Muscle of leg (tissue), 11 donors: ENCODE data around the gene ITGA11. TPM values are rescaled to one million over a fixed set of nuclear protein-coding genes. Genes with fewer than 3 reads are reported as not detected.

Experiments
- DNase-seq: peaks from one replicate; pipeline ENCODE4 v3.0.0; 2013
- H3K27ac ChIP-seq: one replicate; pipeline ENCODE4 v1.5.1; 2013; ENCODE audit warnings: mild to moderate bottlenecking, low read length, control low read depth
- H3K27me3 ChIP-seq: one replicate; pipeline ENCODE4 v1.6.1; 2013; ENCODE audit warnings: low read length; ENCODE audit not compliant: control insufficient read depth, insufficient read depth
- H3K36me3 ChIP-seq: one replicate; pipeline ENCODE4 v1.6.1; 2013; ENCODE audit warnings: low read length; ENCODE audit not compliant: control insufficient read depth, insufficient read depth
- H3K4me1 ChIP-seq: one replicate; pipeline ENCODE4 v1.6.1; 2013; ENCODE audit warnings: low read length; ENCODE audit not compliant: control insufficient read depth, insufficient read depth
- H3K4me3 ChIP-seq: one replicate; pipeline ENCODE4 v1.5.1; 2013; ENCODE audit warnings: low read length, control low read depth
- H3K9me3 ChIP-seq: replicated peaks from 2 replicates; pipeline ENCODE4 v1.6.1; 2013; ENCODE audit warnings: low read depth, low read length; ENCODE audit not compliant: control insufficient read depth
- WGBS: methylation state at CpG from one replicate; pipeline ENCODE4 v1.1.5; 2013; ENCODE audit warnings: missing lambda C conversion rate; ENCODE audit not compliant: insufficient coverage; 5-methylcytosine and 5-hydroxymethylcytosine counted together
- polyA plus RNA-seq, 8 donors: library from polyadenylated mRNA; unstranded; fragments of 120-200 nt; gene quantifications; one replicate each; pipeline versions ENCODE4 v1.2.1 to v1.2.3, GENCODE V29; 2013; ENCODE audit warnings: inconsistent platforms in 1 of 8, low replicate concordance in 1 of 8; ENCODE audit not compliant: insufficient read length in 8 of 8, insufficient read depth in 1 of 8
- total RNA-seq: library from RNA; stranded (reverse); fragments of 120-200 nt; gene quantifications from one replicate; pipeline ENCODE4 v1.2.4, GENCODE V29; 2013

Gene ITGA11
- total and polyA plus RNA-seq, 9 donors, result 1.8 to 17.9 (median 5.5) TPM

- no peak overlapping the region for H3K27ac ChIP-seq
- DNase-seq, result no peak
- no peaks in the 10 kb centered on the region for H3K9me3 ChIP-seq
- H3K36me3 ChIP-seq, result no peaks in the 10 kb centered on the region
- no CpG with 5 or more reads among the region's 2 CpGs for WGBS
- H3K27me3 ChIP-seq, result peaks cover 4% of the 10 kb centered on the region
- H3K4me1 ChIP-seq, result peaks cover 11% of the 10 kb centered on the region
- H3K4me3 ChIP-seq, result no peak overlapping the region
These were observed 20.2 kb downstream of the ITGA11 start for GRCh38 chr15:68411735-68412134.

GRCh38 chr15:68411343-68411675 is 20.7 kb downstream of the ITGA11 start:
- Histone ChIP-seq H3K4me3 (no peak overlapping the region), H3K4me1 (peaks cover 11% of the 10 kb centered on the region), H3K36me3 (no peaks in the 10 kb centered on the region), H3K27me3 (peaks cover 4% of the 10 kb centered on the region), H3K9me3 (no peaks in the 10 kb centered on the region), H3K27ac (no peak overlapping the region)
- 94% methylated on average over 2 of the region's 4 CpGs for WGBS
- DNase-seq, result no peak

- no peak overlapping the region for H3K27ac ChIP-seq
- H3K27me3 ChIP-seq, result peaks cover 4% of the 10 kb centered on the region
- WGBS, result 74% methylated on average over 3 of the region's 8 CpGs
- H3K4me3 ChIP-seq, result no peak overlapping the region
- H3K9me3 ChIP-seq, result no peaks in the 10 kb centered on the region
- DNase-seq, result no peak
- peaks cover 11% of the 10 kb centered on the region for H3K4me1 ChIP-seq
- no peaks in the 10 kb centered on the region for H3K36me3 ChIP-seq
These were observed 21.3 kb downstream of the ITGA11 start for GRCh38 chr15:68410466-68411342.

GRCh38 chr15:68409736-68410370 is 22.1 kb downstream of the ITGA11 start:
- Histone ChIP-seq H3K27ac (no peak overlapping the region), H3K36me3 (no peaks in the 10 kb centered on the region), H3K27me3 (peaks cover 4% of the 10 kb centered on the region), H3K4me1 (peaks cover 11% of the 10 kb centered on the region), H3K9me3 (no peaks in the 10 kb centered on the region), H3K4me3 (no peak overlapping the region)
- no peak for DNase-seq
- 88% methylated on average over 10 of the region's 11 CpGs for WGBS

GRCh38 chr15:68408971-68409370 is 23.0 kb downstream of the ITGA11 start:
- H3K4me1 ChIP-seq, result peaks cover 8% of the 10 kb centered on the region
- H3K4me3 ChIP-seq, result no peak overlapping the region
- peaks cover 4% of the 10 kb centered on the region for H3K27me3 ChIP-seq
- WGBS, result 84% methylated on average over 4 of the region's 4 CpGs
- no peak for DNase-seq
- H3K27ac ChIP-seq, result no peak overlapping the region
- H3K36me3 ChIP-seq, result no peaks in the 10 kb centered on the region
- no peaks in the 10 kb centered on the region for H3K9me3 ChIP-seq

GRCh38 chr15:68407886-68408881 is 23.8 kb downstream of the ITGA11 start:
- 84% methylated on average over 9 of the region's 9 CpGs for WGBS
- Histone ChIP-seq H3K9me3 (no peaks in the 10 kb centered on the region), H3K27ac (no peak overlapping the region), H3K36me3 (no peaks in the 10 kb centered on the region), H3K4me3 (no peak overlapping the region), H3K27me3 (peaks cover 4% of the 10 kb centered on the region), H3K4me1 (peaks cover under 1% of the 10 kb centered on the region)
- no peak for DNase-seq

- peaks cover 4% of the 10 kb centered on the region for H3K27me3 ChIP-seq
- 48% methylated on average over 3 of the region's 9 CpGs for WGBS
- DNase-seq, result no peak
- no peaks in the 10 kb centered on the region for H3K4me1 ChIP-seq
- H3K27ac ChIP-seq, result no peak overlapping the region
- no peaks in the 10 kb centered on the region for H3K36me3 ChIP-seq
- no peak overlapping the region for H3K4me3 ChIP-seq
- no peaks in the 10 kb centered on the region for H3K9me3 ChIP-seq
These were observed 24.6 kb downstream of the ITGA11 start for GRCh38 chr15:68407141-68407885.

- WGBS, result 82% methylated on average over 7 of the region's 13 CpGs
- Histone ChIP-seq H3K4me3 (no peak overlapping the region), H3K27me3 (peaks cover 4% of the 10 kb centered on the region), H3K27ac (no peak overlapping the region), H3K36me3 (no peaks in the 10 kb centered on the region), H3K9me3 (no peaks in the 10 kb centered on the region), H3K4me1 (no peaks in the 10 kb centered on the region)
- no peak for DNase-seq
These were observed 26.3 kb downstream of the ITGA11 start for GRCh38 chr15:68405378-68406250.
